BJ (cell line): ENCODE measurements around the gene GP1BA. TPM values are rescaled to one million over a fixed set of nuclear protein-coding genes. Genes with fewer than 3 reads are reported as not detected.
"Not testable (repeated sequence)": the region's sequence is repeated elsewhere in the genome, so short reads cannot be mapped to it uniquely, and the experiment has no call there.

Source experiments
- CTCF ChIA-PET: fragments of 350-600 bp; formaldehyde crosslinking; extraction: SDS; loops from one replicate; lab custom pipeline; 2021; ENCODE audit warnings: antibody characterized with exemption, inconsistent platforms; lab: Yijun Ruan, JAX
- POLR2A ChIA-PET: fragments of 300-600 bp; sonication (Branson Sonifier 250); formaldehyde crosslinking; extraction: SDS; loops from one replicate; lab custom pipeline; 2021; ENCODE audit warnings: antibody characterized with exemption; lab: Charles Lee
- DNase-seq: peaks from one replicate; pipeline ENCODE4 v3.0.0-alpha.2; 2011; ENCODE audit warnings: low read depth
- H3K27me3 ChIP-seq: 2 replicates; pipeline ENCODE4 v1.6.0; 2011; ENCODE audit warnings: low read length; ENCODE audit not compliant: control insufficient read depth, insufficient read depth
- H3K36me3 ChIP-seq: 2 replicates; pipeline ENCODE4 v1.5.1; 2011; ENCODE audit warnings: low read length; ENCODE audit not compliant: control insufficient read depth, insufficient read depth
- H3K4me3 ChIP-seq: 2 replicates; pipeline ENCODE4 v1.5.1; 2011; ENCODE audit warnings: low read depth, mild to moderate bottlenecking, control low read depth, low read length
- polyA plus RNA-seq: library from polyadenylated mRNA; depleted of rRNA; stranded (reverse); fragments of >200 nt; gene quantifications from 2 replicates; pipeline ENCODE4 v1.2.3, GENCODE V29; 2011
- TF ChIP-seq, protein P1 (sequence below): IDR thresholded peaks from 2 replicates; pipeline ENCODE4 v1.5.1; 2011; ENCODE audit warnings: low read depth, mild to moderate bottlenecking, control low read depth, inconsistent platforms, low read length, moderate library complexity; ENCODE audit not compliant: insufficient read depth

The GP1BA gene
- polyA plus RNA-seq, 1 experiment, result not detected

GRCh38 chr17:4919511-4920047 lies 12.5 kb upstream of the GP1BA start:
- H3K36me3 ChIP-seq, result no peaks in the 10 kb centered on the region
- POLR2A ChIA-PET, result no interaction called here
- no peak overlapping the region for H3K4me3 ChIP-seq
- TF ChIP-seq, protein P1, sequence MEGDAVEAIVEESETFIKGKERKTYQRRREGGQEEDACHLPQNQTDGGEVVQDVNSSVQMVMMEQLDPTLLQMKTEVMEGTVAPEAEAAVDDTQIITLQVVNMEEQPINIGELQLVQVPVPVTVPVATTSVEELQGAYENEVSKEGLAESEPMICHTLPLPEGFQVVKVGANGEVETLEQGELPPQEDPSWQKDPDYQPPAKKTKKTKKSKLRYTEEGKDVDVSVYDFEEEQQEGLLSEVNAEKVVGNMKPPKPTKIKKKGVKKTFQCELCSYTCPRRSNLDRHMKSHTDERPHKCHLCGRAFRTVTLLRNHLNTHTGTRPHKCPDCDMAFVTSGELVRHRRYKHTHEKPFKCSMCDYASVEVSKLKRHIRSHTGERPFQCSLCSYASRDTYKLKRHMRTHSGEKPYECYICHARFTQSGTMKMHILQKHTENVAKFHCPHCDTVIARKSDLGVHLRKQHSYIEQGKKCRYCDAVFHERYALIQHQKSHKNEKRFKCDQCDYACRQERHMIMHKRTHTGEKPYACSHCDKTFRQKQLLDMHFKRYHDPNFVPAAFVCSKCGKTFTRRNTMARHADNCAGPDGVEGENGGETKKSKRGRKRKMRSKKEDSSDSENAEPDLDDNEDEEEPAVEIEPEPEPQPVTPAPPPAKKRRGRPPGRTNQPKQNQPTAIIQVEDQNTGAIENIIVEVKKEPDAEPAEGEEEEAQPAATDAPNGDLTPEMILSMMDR, result no peak
- H3K27me3 ChIP-seq, result no peaks in the 10 kb centered on the region
- CTCF ChIA-PET, result interaction anchor here (1.0 to 2.0 kb wide), 8 partner anchors 9 to 143 kb away, joined by 3 to 13 read pairs (median 4); partner anchors contain the start of gene C17orf107
- no peak for DNase-seq

DNA sequence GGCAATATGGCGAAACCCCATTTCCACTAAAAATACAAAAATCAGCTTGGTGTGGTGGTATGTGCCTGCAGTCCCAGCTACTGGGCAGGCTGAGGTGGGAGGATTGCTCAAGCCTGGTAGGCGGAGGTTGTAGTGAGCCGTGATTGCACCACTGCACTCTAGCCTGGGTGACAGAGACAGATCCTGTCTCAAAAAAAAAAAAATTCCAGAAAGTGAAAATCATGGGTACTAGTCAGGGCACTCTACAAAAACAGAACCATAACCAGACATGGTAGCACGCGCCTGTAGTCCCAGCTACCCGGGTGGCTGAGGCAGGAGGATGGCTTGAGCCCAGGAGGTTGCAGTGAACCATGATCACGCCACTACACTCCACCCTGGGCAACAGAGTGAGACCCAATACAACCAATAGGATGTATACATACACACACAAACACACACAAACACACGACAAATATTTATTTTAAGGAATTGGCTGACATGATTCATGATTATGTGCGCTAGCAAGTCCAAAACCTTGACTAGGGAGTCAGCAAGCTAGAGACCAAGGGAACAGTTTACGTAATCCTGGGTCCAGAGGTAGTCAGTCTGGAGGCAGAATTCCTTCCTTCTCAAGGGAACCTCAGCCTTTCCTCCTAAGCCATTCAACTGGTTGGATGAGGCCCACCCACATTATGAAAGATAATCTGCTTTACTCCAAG lies 11.6 kb upstream of the GP1BA start:
- no peaks in the 10 kb centered on the region for H3K36me3 ChIP-seq
- POLR2A ChIA-PET, result no interaction called here
- CTCF ChIA-PET, result interaction anchor here (0.6 to 2.0 kb wide), 8 partner anchors 9 to 142 kb away, joined by 3 to 13 read pairs (median 4); partner anchors contain the start of gene C17orf107
- no peak for DNase-seq
- TF ChIP-seq, protein P1, result no peak
- no peaks in the 10 kb centered on the region for H3K27me3 ChIP-seq
- no peak overlapping the region for H3K4me3 ChIP-seq

DNA sequence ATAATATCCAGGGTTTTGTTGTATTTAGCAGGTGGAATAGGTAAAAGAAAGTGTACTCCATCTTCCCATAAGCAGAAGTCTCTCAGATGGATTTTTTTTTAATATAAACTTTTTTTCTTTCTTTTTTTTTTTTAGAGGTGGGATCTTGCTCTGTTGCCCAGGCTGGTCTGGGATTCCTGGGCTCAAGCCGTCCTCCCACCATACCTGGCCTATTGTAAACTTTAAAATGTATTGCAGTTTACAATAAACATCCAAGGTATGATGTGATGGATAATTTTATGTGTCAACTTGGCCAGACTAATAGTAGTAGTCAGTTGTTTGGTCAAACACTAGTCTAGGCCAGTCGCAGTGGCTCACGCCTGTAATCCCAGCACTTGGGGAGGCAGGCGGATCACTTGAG lies 10.8 kb upstream of the GP1BA start:
- Histone ChIP-seq H3K4me3 (no peak overlapping the region), H3K27me3 (no peaks in the 10 kb centered on the region), H3K36me3 (no peaks in the 10 kb centered on the region)
- DNase-seq, result no peak
- POLR2A ChIA-PET, result no interaction called here
- TF ChIP-seq, protein P1, result no peak
- CTCF ChIA-PET, result interaction anchor here (1.8 to 2.0 kb wide), 2 partner anchors 12 to 141 kb away, joined by 6 to 13 read pairs; no protein-coding TSS in a partner anchor

DNA sequence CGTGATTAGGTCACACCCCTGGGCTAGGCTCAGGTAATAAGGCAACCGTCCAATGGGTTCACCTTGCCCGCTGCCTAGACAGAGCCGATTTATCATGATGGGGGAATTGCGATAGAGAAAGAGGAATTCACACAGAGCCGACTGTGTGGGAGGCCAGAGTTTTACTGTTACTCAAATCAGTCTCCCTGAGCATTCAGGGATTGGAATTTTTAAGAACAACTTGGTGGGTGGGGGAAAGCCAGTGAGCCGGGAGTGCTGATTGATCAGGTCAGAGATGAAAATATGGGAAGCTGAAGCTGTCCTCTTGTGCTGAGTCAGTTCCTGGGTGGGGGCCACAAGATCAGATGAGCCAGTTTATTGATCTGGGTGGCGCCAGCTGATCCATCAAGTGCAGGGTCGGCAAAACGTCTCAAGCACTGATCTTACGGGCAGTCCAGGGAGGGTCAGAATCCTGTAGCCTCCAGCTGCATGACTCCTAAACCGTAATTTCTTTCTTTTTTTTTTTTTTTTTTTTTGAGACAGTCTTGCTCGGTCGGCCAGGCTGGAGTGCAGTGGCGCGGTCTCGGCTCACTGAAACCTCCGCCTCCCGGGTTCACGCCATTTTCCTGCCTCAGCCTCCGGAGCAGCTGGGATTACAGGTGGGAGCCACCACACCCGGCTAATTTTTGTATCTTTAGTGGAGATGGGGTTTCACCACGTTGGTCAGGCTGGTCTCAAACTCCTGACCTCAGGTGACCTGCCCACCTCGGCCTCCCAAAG lies 5.3 kb upstream of the GP1BA start:
- H3K4me3 ChIP-seq, DNase-seq, POLR2A ChIA-PET, H3K27me3 ChIP-seq, H3K36me3 ChIP-seq: not testable (repeated sequence)
- CTCF ChIA-PET, result interaction anchor here (0.8 to 4.0 kb wide), 4 partner anchors 9 to 136 kb away, joined by 3 to 14 read pairs (median 4); no protein-coding TSS in a partner anchor

DNA sequence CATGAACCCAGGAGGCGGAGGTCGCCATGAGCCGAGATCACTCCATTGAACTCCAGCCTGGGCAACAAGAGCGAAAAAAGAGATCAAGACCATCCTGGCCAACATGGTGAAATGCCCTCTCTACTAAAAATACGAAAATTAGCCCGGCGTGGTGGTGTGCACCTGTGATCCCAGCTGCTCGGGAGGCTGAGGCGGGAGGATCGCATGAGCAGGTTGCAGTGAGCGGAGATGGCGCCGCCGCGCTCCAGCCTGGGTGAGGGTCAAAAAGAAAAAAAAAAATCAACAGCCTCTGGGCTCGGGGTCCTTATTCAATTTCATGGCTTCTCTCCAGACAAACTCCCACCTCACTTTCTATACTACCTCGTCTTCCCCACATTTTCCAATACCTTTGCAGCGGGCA lies 3.2 kb upstream of the GP1BA start:
- TF ChIP-seq, protein P1, result no peak
- ChIA-PET POLR2A (no interaction called here), CTCF (interaction anchor here (1.0 kb wide), 1 partner anchor 134 kb away, joined by 3 read pairs; no protein-coding TSS in a partner anchor)
- DNase-seq, result no peak
- no peaks in the 10 kb centered on the region for H3K36me3 ChIP-seq
- no peaks in the 10 kb centered on the region for H3K27me3 ChIP-seq
- no peak overlapping the region for H3K4me3 ChIP-seq
